Stimulated activated CD4-positive, alpha-beta T cell treated with anti-CD3 and anti-CD28 coated beads, TNF-alpha, amount 100 ng/mL, for 48 hours (primary cell): Measurements from ENCODE around the gene NCAPH2.

Experiments used
- DNase-seq, 3 donors: peaks; one replicate each; pipeline ENCODE4 v3.0.0-alpha.2; 2020; ENCODE audit warnings: low read depth in 3 of 3

The NCAPH2 gene

GRCh38 chr22:50474710-50475651 lies 33.0 kb upstream of the NCAPH2 start, which contains the start of gene SBF1:
Gene SBF1, minus strand, starts transcription at chr22:50475035. Its CDS starts 195 bp downstream, at chr22:50474840.
- DNase-seq = peak; percentile 71 to 88 (median 80)

GRCh38 chr22:50475652-50476002 lies 32.4 kb upstream of the NCAPH2 start:
- DNase-seq = no peak

- DNase-seq = no peak
Observed at GRCh38 chr22:50476868-50477267, 31.2 kb upstream of the NCAPH2 start.

- no peak for DNase-seq
Observed at GRCh38 chr22:50477923-50478322, 30.1 kb upstream of the NCAPH2 start.

GRCh38 chr22:50479721-50480120 lies 28.3 kb upstream of the NCAPH2 start:
- DNase-seq = no peak

- DNase-seq = no peak
Observed at GRCh38 chr22:50481045-50481439, 27.0 kb upstream of the NCAPH2 start.

GRCh38 chr22:50481440-50482106 lies 26.5 kb upstream of the NCAPH2 start, which contains the start of gene ADM2:
Gene ADM2, plus strand, starts transcription at chr22:50481543. Its CDS starts 305 bp downstream, at chr22:50481848.
- peak in 2 of 3 donors; percentile 41 to 60 for DNase-seq

- no peak for DNase-seq
Observed at GRCh38 chr22:50482107-50483074, 25.6 kb upstream of the NCAPH2 start.

GRCh38 chr22:50483106-50483505 lies 24.9 kb upstream of the NCAPH2 start:
- no peak for DNase-seq

GRCh38 chr22:50483556-50483955 lies 24.5 kb upstream of the NCAPH2 start:
- DNase-seq = no peak

GRCh38 chr22:50483977-50484853 lies 23.8 kb upstream of the NCAPH2 start:
- no peak for DNase-seq

- no peak for DNase-seq
Observed at GRCh38 chr22:50485221-50486131, 22.5 kb upstream of the NCAPH2 start.

- no peak for DNase-seq
Observed at GRCh38 chr22:50486561-50487289, 21.3 kb upstream of the NCAPH2 start, which contains the start of gene MIOX. Gene MIOX, plus strand, starts transcription at chr22:50486859. Its CDS starts 39 bp downstream, at chr22:50486898.

GRCh38 chr22:50487290-50488005 lies 20.6 kb upstream of the NCAPH2 start:
- no peak for DNase-seq

- no peak for DNase-seq
Observed at GRCh38 chr22:50488006-50488677, 19.9 kb upstream of the NCAPH2 start.

GRCh38 chr22:50488886-50489285 lies 19.1 kb upstream of the NCAPH2 start:
- DNase-seq = no peak
